Stimulated activated memory B cell treated with anti-CD40 and anti-IgM and Interleukin-4, amounts not matched to agents 10 μg/mL and 1 μg/mL and 100 μg/mL, for 72 hours (primary cell): Measurements from ENCODE around the gene TEX10.
A peak's percentile ranks its signal among the peaks of the same experiment; 100 is the strongest.

Source experiments
- ATAC-seq: fragments of 150-1000 bp; cut with Tn5 transposase; 2 replicates; pipeline ENCODE4 v1.10.0; 2021
- H3K27ac Mint-ChIP-seq: one replicate; pipeline ENCODE4 v1.8.0; 2022; ENCODE audit warnings: mild to moderate bottlenecking, mixed read lengths
- H3K27me3 Mint-ChIP-seq: one replicate; pipeline ENCODE4 v1.8.0; 2022; ENCODE audit warnings: mixed read lengths
- H3K36me3 Mint-ChIP-seq: one replicate; pipeline ENCODE4 v1.8.0; 2022; ENCODE audit warnings: mixed read lengths
- H3K4me1 Mint-ChIP-seq: one replicate; pipeline ENCODE4 v1.8.0; 2022; ENCODE audit warnings: mixed read lengths
- H3K4me3 Mint-ChIP-seq: one replicate; pipeline ENCODE4 v1.8.0; 2022; ENCODE audit warnings: mild to moderate bottlenecking, moderate library complexity, mixed read lengths
- H3K9me3 Mint-ChIP-seq: one replicate; pipeline ENCODE4 v1.8.0; 2022; ENCODE audit warnings: mixed read lengths

The TEX10 gene

DNA sequence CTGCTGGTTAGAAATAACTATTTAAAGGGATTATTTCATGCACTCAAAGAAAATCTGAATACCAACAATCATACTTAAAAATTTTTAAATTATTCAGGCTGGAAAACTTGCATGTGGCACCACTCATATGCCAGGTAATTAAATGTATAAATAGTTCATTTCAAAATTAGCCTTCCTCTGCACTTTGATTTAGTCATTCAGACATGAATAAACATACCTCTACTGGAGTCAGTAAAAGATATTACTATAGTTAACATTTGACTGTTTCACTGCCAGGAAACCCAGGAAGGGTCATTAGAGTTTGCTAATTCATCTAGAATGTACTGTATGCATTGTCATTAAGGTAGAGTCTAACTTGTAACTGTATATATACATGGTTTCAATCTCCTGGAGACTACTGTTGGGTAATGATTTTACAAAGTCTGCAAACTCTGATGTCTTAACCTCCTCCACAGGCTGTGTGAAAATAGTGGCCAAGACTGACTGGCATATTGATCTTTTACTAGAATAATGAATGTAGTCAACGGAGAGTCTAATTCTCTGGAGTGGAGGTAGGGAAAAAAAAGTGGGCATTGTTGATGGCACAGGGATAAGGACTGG lies 43.7 kb downstream of the TEX10 start:
- Mint-ChIP-seq H3K4me1 (peaks cover 16% of the 10 kb centered on the region), H3K9me3 (no peaks in the 10 kb centered on the region), H3K27ac (peak overlapping the region; percentile 43), H3K4me3 (no peak overlapping the region), H3K27me3 (no peaks in the 10 kb centered on the region), H3K36me3 (peaks cover 85% of the 10 kb centered on the region)
- ATAC-seq, result no peak

DNA sequence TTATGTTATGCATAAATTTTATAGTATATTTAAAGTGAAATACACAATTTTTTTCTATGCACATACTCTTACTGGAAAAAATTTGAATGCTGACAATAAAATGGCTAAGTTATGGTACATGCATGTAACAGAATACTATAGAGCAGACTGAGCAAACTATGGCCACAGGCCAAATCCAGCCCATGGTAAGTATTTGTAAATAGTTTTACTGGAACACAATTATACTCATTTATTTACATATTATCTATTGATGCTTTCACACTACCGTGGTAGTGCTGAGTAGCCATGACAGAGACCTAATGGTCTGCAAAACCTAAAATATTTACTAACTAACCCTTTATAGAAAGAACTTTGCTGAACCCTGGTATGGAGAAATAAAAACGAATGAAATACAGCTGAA lies 45.7 kb downstream of the TEX10 start:
- Mint-ChIP-seq H3K9me3 (no peaks in the 10 kb centered on the region), H3K27ac (no peak overlapping the region), H3K27me3 (no peaks in the 10 kb centered on the region), H3K36me3 (peaks cover 89% of the 10 kb centered on the region), H3K4me1 (peaks cover 10% of the 10 kb centered on the region), H3K4me3 (no peak overlapping the region)
- ATAC-seq, result no peak

DNA sequence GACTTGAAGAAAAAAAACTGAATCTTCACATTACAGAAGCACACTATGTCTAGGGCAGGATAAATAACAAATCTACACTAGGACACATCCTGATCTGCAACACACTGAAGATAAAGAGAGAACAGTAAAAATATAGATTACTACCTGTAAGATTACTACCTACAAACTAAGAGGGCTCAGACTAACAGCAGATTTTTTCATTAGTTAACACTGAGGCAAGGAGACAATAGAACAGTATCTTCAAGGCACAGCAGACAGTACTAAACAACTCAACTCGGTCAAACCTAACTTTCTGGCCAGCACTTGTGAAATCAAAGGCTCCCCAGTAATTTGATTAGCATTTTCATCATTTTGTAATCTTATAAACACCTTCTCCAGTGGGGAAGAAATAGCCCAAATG lies 46.5 kb downstream of the TEX10 start:
- H3K27me3 Mint-ChIP-seq, result no peaks in the 10 kb centered on the region

DNA sequence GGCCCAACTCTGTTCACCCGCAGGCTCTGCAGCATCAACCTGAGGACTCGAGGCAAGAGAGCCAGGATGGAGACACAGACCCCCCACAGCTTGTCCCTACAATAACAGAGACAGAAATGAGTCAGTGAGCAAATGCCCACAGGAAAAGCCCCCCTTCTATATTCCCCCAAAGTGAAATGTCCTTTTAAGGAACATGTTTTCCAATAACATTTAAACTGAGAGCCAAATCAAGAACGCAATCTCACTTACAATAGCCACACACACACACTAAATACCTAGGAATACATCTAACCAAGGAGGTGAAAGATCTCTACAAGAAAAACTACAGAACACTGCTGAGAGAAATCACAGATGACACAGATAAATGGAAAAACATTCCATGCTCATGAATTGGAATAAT lies 49.0 kb downstream of the TEX10 start:
- Mint-ChIP-seq H3K36me3 (peaks cover 86% of the 10 kb centered on the region), H3K27ac (no peak overlapping the region), H3K4me1 (peaks cover 6% of the 10 kb centered on the region)

More for the DNA sequence above, 46.5 kb downstream of the TEX10 start:
- H3K9me3 Mint-ChIP-seq, result no peaks in the 10 kb centered on the region
- ATAC-seq, result no peak
- no peak overlapping the region for H3K4me3 Mint-ChIP-seq
- peaks cover 89% of the 10 kb centered on the region for H3K36me3 Mint-ChIP-seq
- H3K4me1 Mint-ChIP-seq, result peaks cover 6% of the 10 kb centered on the region
- H3K27ac Mint-ChIP-seq, result no peak overlapping the region

DNA sequence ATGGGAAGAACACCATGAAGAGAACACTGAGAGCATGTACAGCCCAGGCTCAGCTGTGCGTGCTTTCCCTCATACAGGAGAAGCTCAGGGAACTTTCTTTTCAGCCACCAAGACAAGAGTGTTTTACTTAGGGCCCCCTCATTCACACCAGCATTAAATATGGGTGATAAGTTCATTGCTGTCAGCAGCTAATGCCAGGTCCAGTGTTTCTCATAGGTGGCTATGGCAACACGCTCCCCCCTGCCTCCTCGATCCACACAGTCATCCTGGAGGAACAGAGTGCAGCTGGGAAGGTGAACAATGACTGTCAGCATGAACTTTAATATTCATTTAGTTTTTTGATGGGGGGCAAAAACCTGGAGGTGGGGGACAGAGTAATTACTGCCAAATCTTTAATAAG lies 54.4 kb downstream of the TEX10 start:
- H3K9me3 Mint-ChIP-seq, result no peaks in the 10 kb centered on the region

More for the DNA sequence above, 49.0 kb downstream of the TEX10 start:
- Mint-ChIP-seq H3K4me3 (no peak overlapping the region), H3K9me3 (no peaks in the 10 kb centered on the region), H3K27me3 (no peaks in the 10 kb centered on the region)
- ATAC-seq, result no peak

DNA sequence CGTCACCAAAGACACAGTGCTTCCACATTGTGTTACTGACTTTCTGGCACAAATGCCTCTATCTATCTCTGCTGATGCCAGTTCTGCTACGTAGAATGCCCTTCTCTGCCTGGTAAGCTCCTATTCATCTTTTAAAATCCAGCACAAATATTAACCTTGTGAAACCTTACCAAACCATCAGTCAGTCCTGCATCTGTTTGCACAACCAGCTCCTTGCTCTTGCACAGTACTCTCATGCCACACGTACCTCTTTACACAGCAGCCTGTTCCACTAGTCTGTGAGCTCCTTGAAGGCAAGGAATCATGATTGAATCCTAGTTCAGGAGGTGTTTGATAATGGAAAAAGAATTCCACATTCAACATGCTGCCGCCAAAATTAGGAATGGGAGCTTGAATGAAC lies 56.3 kb downstream of the TEX10 start:
- Mint-ChIP-seq H3K9me3 (no peaks in the 10 kb centered on the region), H3K27ac (no peak overlapping the region), H3K4me3 (no peak overlapping the region), H3K27me3 (no peaks in the 10 kb centered on the region), H3K4me1 (no peaks in the 10 kb centered on the region), H3K36me3 (peaks cover 68% of the 10 kb centered on the region)
- ATAC-seq, result no peak

More for the DNA sequence above, 54.4 kb downstream of the TEX10 start:
- H3K27me3 Mint-ChIP-seq, result no peaks in the 10 kb centered on the region
- H3K4me1 Mint-ChIP-seq, result no peaks in the 10 kb centered on the region
- no peak overlapping the region for H3K27ac Mint-ChIP-seq
- no peak overlapping the region for H3K4me3 Mint-ChIP-seq
- H3K36me3 Mint-ChIP-seq, result peaks cover 65% of the 10 kb centered on the region
- ATAC-seq, result no peak

DNA sequence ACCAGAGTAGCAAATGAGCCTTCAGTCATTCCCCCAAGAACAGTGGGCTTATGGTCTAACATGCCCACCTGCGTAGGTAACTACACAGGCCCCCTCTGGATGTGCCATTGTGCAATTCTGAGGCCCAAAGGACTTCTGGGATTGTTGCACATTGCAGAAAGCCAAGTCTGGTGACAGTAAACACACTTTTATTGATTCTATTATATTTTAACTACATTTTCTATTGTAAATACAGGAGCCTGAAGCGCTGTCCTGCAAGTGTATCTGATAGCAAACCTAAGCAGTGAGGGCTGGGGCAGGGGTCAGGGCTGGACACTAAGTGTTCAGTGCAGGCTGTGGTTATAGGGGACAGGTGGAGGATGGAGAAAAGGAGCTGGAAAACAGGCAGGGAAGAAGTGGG lies 57.5 kb downstream of the TEX10 start:
- H3K4me1 Mint-ChIP-seq, result no peaks in the 10 kb centered on the region
- no peak for ATAC-seq
- H3K36me3 Mint-ChIP-seq, result peaks cover 69% of the 10 kb centered on the region
- no peaks in the 10 kb centered on the region for H3K9me3 Mint-ChIP-seq
- no peak overlapping the region for H3K27ac Mint-ChIP-seq
- H3K4me3 Mint-ChIP-seq, result no peak overlapping the region
- H3K27me3 Mint-ChIP-seq, result no peaks in the 10 kb centered on the region

DNA sequence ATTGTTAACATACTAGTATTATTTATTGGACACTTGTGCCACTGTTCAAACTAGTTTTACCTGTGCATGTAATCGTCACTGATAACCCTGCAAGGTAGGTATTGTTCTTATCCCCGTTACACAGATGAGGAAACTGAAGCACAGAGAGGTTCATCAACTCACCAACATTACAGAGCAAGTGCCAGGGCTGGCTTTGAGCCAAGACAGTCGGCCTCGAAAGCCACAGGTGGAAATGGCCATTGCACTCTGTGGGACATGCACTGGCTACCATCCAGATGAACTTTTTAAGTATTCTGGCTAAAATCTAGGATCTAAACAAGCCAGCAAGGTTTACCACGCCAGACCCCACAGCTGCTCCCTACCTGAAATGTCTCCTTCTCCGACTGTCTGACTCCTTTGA lies 57.9 kb downstream of the TEX10 start:
- H3K4me1 Mint-ChIP-seq, result no peaks in the 10 kb centered on the region
- H3K36me3 Mint-ChIP-seq, result peaks cover 69% of the 10 kb centered on the region
- no peak for ATAC-seq
- no peaks in the 10 kb centered on the region for H3K9me3 Mint-ChIP-seq
- H3K27me3 Mint-ChIP-seq, result no peaks in the 10 kb centered on the region
- no peak overlapping the region for H3K4me3 Mint-ChIP-seq
- H3K27ac Mint-ChIP-seq, result no peak overlapping the region

DNA sequence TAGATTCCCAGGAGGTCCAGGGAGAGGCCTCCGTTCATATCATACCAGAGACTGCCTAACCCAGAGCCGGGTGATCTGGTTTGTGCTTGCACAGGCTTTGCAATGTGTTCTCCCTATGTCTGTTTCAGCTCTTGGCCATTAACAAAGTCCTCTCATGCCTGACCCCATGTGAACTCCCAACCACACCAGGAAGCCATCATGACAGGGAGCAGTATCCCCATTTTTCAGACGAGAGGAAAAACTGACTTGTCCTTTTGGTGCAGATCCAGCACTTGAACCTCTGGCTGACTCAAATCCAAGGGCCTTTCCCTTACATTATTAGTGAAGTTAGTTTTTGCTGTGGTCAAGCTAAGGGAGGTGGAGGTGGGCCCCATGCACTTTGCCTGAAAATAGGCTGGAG lies 58.4 kb downstream of the TEX10 start:
- H3K9me3 Mint-ChIP-seq, result no peaks in the 10 kb centered on the region
- H3K27ac Mint-ChIP-seq, result no peak overlapping the region
- peaks cover 69% of the 10 kb centered on the region for H3K36me3 Mint-ChIP-seq
- no peak overlapping the region for H3K4me3 Mint-ChIP-seq
- H3K4me1 Mint-ChIP-seq, result no peaks in the 10 kb centered on the region
- H3K27me3 Mint-ChIP-seq, result no peaks in the 10 kb centered on the region
- no peak for ATAC-seq

DNA sequence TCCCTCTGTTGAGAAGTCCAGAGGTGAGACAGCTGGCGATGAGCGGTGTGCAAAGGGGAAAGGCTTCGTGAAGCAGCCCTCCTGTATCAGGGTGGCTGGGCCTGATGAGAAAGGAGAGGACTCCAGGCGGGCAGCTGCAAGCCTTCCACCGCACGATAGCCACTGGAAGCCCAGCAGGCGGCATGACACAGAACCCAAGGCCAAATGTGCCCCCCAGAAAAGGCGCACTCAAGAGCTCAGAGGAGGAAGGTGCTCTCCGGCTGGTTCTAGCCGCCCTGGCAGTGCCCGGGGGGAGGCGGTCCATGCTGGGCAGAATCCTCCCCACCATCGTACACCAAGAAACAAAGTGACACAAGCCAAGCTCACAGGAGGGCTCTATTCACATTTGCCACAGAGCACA lies 60.3 kb downstream of the TEX10 start:
- Mint-ChIP-seq H3K4me3 (no peak overlapping the region), H3K4me1 (no peaks in the 10 kb centered on the region), H3K27ac (no peak overlapping the region), H3K9me3 (peaks cover 4% of the 10 kb centered on the region), H3K36me3 (peaks cover 80% of the 10 kb centered on the region), H3K27me3 (no peaks in the 10 kb centered on the region)
- ATAC-seq, result no peak

DNA sequence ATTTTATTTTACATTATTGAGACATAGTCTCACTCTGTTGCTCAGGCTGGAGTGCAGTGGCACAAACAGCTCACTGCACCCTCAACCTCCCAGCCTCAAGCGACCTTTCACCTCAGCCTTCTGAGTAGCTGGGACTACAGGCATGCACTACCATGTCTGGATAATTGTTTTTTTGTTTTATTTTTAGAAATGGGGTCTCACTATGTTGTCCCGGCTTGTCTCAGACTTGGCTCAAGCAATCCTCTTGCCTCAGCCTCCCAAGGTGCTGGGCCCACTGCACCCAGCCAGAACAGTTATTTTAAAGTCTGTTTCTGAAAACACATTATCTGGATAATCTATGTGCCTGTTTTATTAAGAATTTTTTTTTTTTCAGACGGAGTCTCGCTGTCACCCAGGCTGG lies 62.0 kb downstream of the TEX10 start:
- Mint-ChIP-seq H3K9me3 (peaks cover 4% of the 10 kb centered on the region), H3K27ac (no peak overlapping the region), H3K4me1 (no peaks in the 10 kb centered on the region), H3K27me3 (no peaks in the 10 kb centered on the region), H3K4me3 (no peak overlapping the region), H3K36me3 (peaks cover 87% of the 10 kb centered on the region)
- ATAC-seq, result no peak

DNA sequence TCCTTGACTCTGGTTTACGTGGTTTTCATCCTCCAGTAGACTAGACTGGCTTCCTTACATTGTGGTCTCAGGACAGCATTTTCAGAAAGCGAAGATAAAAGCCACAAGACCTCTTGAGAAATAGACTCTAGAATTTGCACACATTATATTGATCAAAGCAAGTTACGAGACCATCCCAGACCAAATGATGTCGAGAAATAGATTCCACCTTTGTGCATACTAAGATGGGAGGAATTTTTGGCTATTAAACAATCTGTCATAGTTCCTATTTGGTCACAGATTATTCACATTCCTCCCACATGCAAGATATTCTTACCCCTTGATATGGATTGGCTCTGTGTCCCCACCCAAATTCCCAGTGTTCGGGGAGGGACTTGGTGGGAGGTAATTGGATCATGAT lies 65.6 kb downstream of the TEX10 start:
- Mint-ChIP-seq H3K9me3 (peaks cover 11% of the 10 kb centered on the region), H3K36me3 (peaks cover 80% of the 10 kb centered on the region), H3K4me3 (no peak overlapping the region), H3K4me1 (no peaks in the 10 kb centered on the region), H3K27me3 (no peaks in the 10 kb centered on the region), H3K27ac (no peak overlapping the region)
- ATAC-seq, result no peak

DNA sequence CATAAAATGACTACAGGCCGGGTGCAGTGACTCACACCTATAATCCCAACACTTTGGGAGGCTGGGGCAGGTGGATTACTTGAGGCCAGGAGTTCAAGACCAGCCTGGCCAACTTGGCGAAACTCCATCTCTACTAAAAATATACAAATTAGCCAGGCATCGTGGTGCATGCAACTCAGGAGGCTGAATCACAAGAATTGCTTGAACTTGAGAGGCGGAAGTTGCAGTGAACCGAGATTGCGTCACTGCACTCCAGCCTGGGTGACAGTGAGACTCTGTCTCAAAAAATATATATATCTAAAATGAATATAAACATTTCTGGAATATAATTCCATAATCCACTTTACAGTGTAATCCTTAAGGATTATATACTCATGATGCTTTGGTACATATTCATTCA lies 66.5 kb downstream of the TEX10 start:
- Mint-ChIP-seq H3K36me3 (peaks cover 76% of the 10 kb centered on the region), H3K9me3 (peaks cover 11% of the 10 kb centered on the region), H3K27ac (no peak overlapping the region), H3K27me3 (no peaks in the 10 kb centered on the region), H3K4me1 (no peaks in the 10 kb centered on the region), H3K4me3 (no peak overlapping the region)
- no peak for ATAC-seq

DNA sequence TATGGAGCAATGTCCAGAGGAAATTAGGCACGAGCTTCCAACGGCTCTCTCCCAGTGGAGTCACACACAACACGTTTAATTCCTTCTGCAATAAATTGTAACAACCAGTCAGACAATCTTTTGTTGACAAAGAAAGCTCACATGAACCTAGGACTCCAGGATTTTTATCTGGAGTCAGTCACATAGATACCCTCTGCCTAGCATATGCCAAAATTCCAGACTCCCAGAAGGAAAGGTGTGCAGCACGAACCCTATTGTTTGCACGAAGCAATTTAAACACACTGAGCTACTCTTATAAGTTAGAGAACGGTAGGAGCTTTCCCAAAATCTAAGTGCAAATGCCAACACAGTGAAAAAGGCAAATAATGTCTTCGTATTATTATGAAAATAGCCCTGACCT lies 67.1 kb downstream of the TEX10 start:
- no peaks in the 10 kb centered on the region for H3K4me1 Mint-ChIP-seq
- H3K9me3 Mint-ChIP-seq, result peaks cover 11% of the 10 kb centered on the region
- ATAC-seq, result no peak
- H3K27me3 Mint-ChIP-seq, result no peaks in the 10 kb centered on the region
- H3K27ac Mint-ChIP-seq, result no peak overlapping the region
- H3K4me3 Mint-ChIP-seq, result no peak overlapping the region
- peaks cover 69% of the 10 kb centered on the region for H3K36me3 Mint-ChIP-seq

DNA sequence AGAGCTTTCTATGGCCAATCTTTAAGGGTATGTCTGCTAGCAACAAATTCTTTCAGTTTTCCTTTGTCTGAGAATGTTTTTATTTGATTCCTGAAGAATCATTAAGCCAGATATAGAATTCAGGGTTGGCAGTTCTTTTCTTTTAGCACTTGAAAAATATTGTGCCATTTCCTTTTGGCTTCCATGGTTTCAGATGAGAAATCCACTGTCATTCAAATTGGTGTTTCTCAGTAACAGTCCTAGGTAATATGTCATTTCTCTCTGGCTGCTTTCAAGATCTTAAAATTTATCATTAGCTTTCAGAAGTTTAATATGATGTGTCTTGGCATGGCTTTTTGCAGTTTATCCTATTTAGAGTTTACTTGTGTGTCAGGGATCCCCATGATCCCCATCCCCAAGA lies 67.7 kb downstream of the TEX10 start:
- Mint-ChIP-seq H3K27ac (no peak overlapping the region), H3K36me3 (peaks cover 64% of the 10 kb centered on the region), H3K4me3 (no peak overlapping the region), H3K4me1 (no peaks in the 10 kb centered on the region), H3K9me3 (peaks cover 11% of the 10 kb centered on the region), H3K27me3 (no peaks in the 10 kb centered on the region)
- no peak for ATAC-seq

DNA sequence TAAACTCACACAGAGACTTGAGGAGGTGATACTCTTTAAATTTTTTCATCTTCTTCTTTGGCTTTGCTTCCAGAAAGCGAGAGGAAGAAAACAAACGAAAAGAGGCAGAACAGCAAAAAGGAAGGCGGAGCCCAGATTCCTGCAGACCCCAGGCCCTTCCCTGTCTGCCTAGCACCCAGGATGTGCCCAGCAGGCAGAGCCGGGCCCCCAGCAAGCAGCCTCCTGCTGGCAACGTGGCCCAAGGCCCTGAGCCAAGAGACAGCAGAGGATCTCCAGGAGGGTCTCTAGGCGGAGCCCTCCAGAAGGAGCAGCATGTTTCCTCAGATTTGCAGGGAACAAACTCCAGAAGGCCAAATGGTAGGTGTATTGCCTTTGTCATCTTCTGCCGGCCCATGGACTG lies 68.5 kb downstream of the TEX10 start:
- peaks cover 61% of the 10 kb centered on the region for H3K36me3 Mint-ChIP-seq
- H3K4me1 Mint-ChIP-seq, result no peaks in the 10 kb centered on the region
- no peak overlapping the region for H3K4me3 Mint-ChIP-seq
- H3K27ac Mint-ChIP-seq, result no peak overlapping the region
- no peak for ATAC-seq
- H3K27me3 Mint-ChIP-seq, result no peaks in the 10 kb centered on the region
- H3K9me3 Mint-ChIP-seq, result peaks cover 11% of the 10 kb centered on the region

DNA sequence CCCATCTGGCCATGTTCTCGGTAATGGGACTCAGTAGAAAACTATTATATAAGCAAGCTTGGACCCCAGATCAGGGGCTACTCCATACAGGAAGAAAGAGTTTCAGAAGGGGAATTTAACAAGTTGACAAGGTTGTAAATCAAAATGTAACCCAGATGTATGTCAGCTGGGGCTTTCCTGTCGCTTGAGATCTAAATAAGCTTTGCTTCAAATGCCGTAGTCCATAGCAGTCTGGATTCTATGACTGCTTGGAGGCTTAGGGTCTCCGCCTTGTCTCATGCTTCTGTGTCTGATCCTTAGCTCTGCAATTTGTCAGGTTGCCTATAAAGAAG lies 70.4 kb downstream of the TEX10 start:
- no peak for ATAC-seq
- Mint-ChIP-seq H3K27ac (no peak overlapping the region), H3K4me3 (no peak overlapping the region), H3K27me3 (no peaks in the 10 kb centered on the region), H3K9me3 (peaks cover 7% of the 10 kb centered on the region), H3K4me1 (peaks cover 1% of the 10 kb centered on the region), H3K36me3 (peaks cover 56% of the 10 kb centered on the region)
